PC-3 (cell line): ENCODE measurements around the gene U2AF1L4. TPM values are rescaled to one million over a fixed set of nuclear protein-coding genes. Genes with fewer than 3 reads are reported as not detected.
"Not testable (repeated sequence)": the region's sequence is repeated elsewhere in the genome, so short reads cannot be mapped to it uniquely, and the experiment has no call there.

ENCODE experiments used
- ATAC-seq: fragments of 200-7000 bp; cut with Tn5 transposase; 2 replicates; pipeline ENCODE4 v1.9.1; 2020; ENCODE audit warnings: mild to moderate bottlenecking, moderate library complexity
- BruUV-seq: library from RNA; stranded (reverse); fragments of 400-500 nt; replicated peaks from 2 replicates; lab custom pipeline; 2021; lab: Mats Ljungman, UMichigan
- CTCF ChIA-PET: fragments of 300-600 bp; sonication (Branson Sonifier 250); formaldehyde crosslinking; loops from one replicate; lab custom pipeline; 2022; ENCODE audit warnings: antibody characterized with exemption; lab: Charles Lee
- POLR2A ChIA-PET: fragments of 300-600 bp; sonication (Branson Sonifier 250); formaldehyde crosslinking; loops from one replicate; lab custom pipeline; 2022; ENCODE audit warnings: antibody characterized with exemption; ENCODE audit not compliant: unreplicated experiment; lab: Charles Lee
- DNase-seq: peaks from one replicate; pipeline ENCODE4 v3.0.0-alpha.2; 2015
- H2AFZ ChIP-seq: fragments of 300-600 bp; sonication (generic); 2 replicates; pipeline ENCODE4 v1.6.0; 2016; ENCODE audit warnings: antibody characterized with exemption, low read length
- H3F3A ChIP-seq: fragments of 300-600 bp; sonication (generic); one replicate; pipeline ENCODE4 v1.6.0; 2017; ENCODE audit warnings: antibody characterized with exemption, low read length, control low read depth, mild to moderate bottlenecking; ENCODE audit not compliant: unreplicated experiment
- H3K27ac ChIP-seq: fragments of 300-600 bp; sonication (generic); 2 replicates; pipeline ENCODE4 v1.5.1; 2016; ENCODE audit warnings: mild to moderate bottlenecking, low read length
- H3K27me3 ChIP-seq: fragments of 300-600 bp; sonication (generic); 2 replicates; pipeline ENCODE4 v1.6.1; 2016; ENCODE audit warnings: low read length, mixed read lengths
- H3K36me3 ChIP-seq: fragments of 300-600 bp; sonication (generic); 2 replicates; pipeline ENCODE4 v1.6.1; 2016; ENCODE audit warnings: low read depth, mixed run types, low read length, mixed read lengths
- H3K4me1 ChIP-seq: fragments of 300-600 bp; sonication (generic); 2 replicates; pipeline ENCODE4 v1.5.1; 2016; ENCODE audit warnings: low read length; ENCODE audit not compliant: insufficient read depth
- H3K4me2 ChIP-seq: fragments of 300-600 bp; sonication (generic); 2 replicates; pipeline ENCODE4 v1.6.0; 2016; ENCODE audit warnings: low read length
- H3K4me3 ChIP-seq: fragments of 300-600 bp; sonication (generic); 2 replicates; pipeline ENCODE4 v1.5.1; 2016; ENCODE audit warnings: mild to moderate bottlenecking, low read length, mixed read lengths
- H3K79me2 ChIP-seq: fragments of 300-600 bp; sonication (generic); 2 replicates; pipeline ENCODE4 v1.6.1; 2017; ENCODE audit warnings: low read length, mixed read lengths
- H3K9ac ChIP-seq: fragments of 300-600 bp; sonication (generic); 2 replicates; pipeline ENCODE4 v1.6.0; 2016; ENCODE audit warnings: mild to moderate bottlenecking, low read length
- H3K9me2 ChIP-seq: fragments of 300-600 bp; sonication (generic); replicated peaks from 2 replicates; pipeline ENCODE4 v1.6.1; 2016; ENCODE audit warnings: mixed run types, low read length, mixed read lengths
- H3K9me3 ChIP-seq: fragments of 300-600 bp; sonication (generic); 2 replicates; pipeline ENCODE4 v1.6.1; 2016; ENCODE audit warnings: low read length, mixed read lengths
- H4K20me1 ChIP-seq: fragments of 300-600 bp; sonication (generic); 2 replicates; pipeline ENCODE4 v1.6.1; 2016; ENCODE audit warnings: low read length, mixed read lengths
- EZH2 ChIP-seq: fragments of 300-600 bp; sonication (generic); IDR thresholded peaks from one replicate; pipeline ENCODE4 v1.6.1; 2017; ENCODE audit warnings: antibody characterized with exemption, mild to moderate bottlenecking, low read length; ENCODE audit not compliant: unreplicated experiment
- EZH2phosphoT487 ChIP-seq: fragments of 300-600 bp; sonication (generic); IDR thresholded peaks from 2 replicates; pipeline ENCODE4 v1.6.1; 2018; ENCODE audit warnings: mild to moderate bottlenecking, antibody characterized with exemption, low read length, borderline replicate concordance
- intact Hi-C: fragments of 100-400 bp; cut with micrococcal nuclease; formaldehyde crosslinking; loops from 2 replicates; pipeline ENCODE4 v1.9.0; 2023
- total RNA-seq: library from RNA; depleted of rRNA; stranded (reverse); fragments of >200 nt; gene quantifications from 2 replicates; pipeline ENCODE4 v1.2.3, GENCODE V29; 2014
- TF ChIP-seq, protein P1 (sequence below): fragments of 300-600 bp; sonication (generic); conservative IDR thresholded peaks from 2 replicates; pipeline ENCODE4 v1.5.1; 2017; ENCODE audit warnings: antibody characterized with exemption, low read depth, mild to moderate bottlenecking, low read length

U2AF1L4 gene
- total RNA-seq, 1 experiment from 2014 or later: 7.8 TPM

DNA sequence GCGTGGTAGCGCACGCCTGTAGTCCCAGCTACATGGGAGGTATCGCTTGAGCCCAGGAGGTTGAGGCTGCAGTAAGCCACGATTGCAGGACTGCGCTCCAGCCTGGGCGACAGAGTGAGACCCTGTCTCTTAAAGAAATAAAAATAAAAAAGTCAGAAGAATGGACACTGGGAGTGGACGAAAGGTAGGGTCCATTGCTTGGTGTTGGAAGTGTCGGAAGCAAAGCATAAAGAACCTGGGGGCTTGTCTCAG lies 29.8 kb upstream of the U2AF1L4 start:
- Histone ChIP-seq H3K9me2 (no peaks in the 10 kb centered on the region), H3K9ac (no peak overlapping the region), H3K4me1 (peaks cover 7% of the 10 kb centered on the region), H3K27me3 (no peaks in the 10 kb centered on the region), H2AFZ (peak overlapping the region; percentile 65), H3K27ac (no peak overlapping the region), H3K79me2 (no peaks in the 10 kb centered on the region), H4K20me1 (no peaks in the 10 kb centered on the region), H3K4me2 (peak overlapping the region; percentile 98), H3K36me3 (no peaks in the 10 kb centered on the region), H3F3A (no peaks in the 10 kb centered on the region), H3K9me3 (no peaks in the 10 kb centered on the region), H3K4me3 (peak overlapping the region; percentile 66)
- TF ChIP-seq, protein P1, sequence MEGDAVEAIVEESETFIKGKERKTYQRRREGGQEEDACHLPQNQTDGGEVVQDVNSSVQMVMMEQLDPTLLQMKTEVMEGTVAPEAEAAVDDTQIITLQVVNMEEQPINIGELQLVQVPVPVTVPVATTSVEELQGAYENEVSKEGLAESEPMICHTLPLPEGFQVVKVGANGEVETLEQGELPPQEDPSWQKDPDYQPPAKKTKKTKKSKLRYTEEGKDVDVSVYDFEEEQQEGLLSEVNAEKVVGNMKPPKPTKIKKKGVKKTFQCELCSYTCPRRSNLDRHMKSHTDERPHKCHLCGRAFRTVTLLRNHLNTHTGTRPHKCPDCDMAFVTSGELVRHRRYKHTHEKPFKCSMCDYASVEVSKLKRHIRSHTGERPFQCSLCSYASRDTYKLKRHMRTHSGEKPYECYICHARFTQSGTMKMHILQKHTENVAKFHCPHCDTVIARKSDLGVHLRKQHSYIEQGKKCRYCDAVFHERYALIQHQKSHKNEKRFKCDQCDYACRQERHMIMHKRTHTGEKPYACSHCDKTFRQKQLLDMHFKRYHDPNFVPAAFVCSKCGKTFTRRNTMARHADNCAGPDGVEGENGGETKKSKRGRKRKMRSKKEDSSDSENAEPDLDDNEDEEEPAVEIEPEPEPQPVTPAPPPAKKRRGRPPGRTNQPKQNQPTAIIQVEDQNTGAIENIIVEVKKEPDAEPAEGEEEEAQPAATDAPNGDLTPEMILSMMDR: no peak
- no peak for TF ChIP-seq EZH2
- no peak for TF ChIP-seq EZH2phosphoT487
- POLR2A ChIA-PET: no interaction called here
- DNase-seq: no peak
- ATAC-seq: peak; percentile 9
- intact Hi-C loops: loop anchor here (2.0 kb wide), 1 partner anchor 34 kb away; no protein-coding TSS in a partner anchor
- BruUV-seq: no TSS peak
- CTCF ChIA-PET: no interaction called here

DNA sequence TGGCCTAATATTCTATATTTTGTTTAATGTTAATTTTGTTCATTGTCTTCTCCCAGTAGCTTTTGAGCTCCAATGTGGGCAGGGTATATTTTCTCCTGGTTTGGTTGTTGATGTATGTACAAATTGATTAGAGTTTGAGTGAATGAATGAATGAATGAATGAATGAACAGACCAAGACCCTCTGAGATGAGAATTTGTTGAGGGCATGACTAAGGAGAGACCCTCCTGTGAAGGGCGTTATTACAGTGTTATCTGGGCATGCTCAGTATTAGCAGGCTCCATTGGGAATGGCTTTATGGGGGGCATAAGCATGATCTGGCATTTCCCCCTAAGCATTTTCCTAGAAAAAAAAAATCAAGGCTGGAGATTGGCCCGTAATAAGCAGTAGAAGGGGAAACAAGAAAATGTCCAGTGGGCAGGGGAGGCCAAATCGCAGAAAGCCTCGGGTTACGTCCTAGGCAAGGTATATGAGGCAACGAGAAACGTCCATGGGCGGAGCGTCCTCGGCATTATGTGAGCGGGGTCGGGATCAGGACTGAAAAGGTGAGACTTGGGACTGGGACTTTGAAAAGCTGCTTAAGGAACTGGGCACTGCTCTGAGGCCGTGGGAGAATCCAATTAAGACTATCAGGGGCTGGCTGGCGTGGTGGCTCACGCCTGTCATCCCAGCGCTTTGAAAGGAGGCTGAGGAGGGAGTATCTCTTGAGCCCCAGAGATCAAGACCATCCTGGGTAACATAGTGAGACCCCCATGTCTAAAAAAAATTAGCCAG lies 29.2 kb upstream of the U2AF1L4 start:
- no peaks in the 10 kb centered on the region for H3K9me3 ChIP-seq
- no peaks in the 10 kb centered on the region for H4K20me1 ChIP-seq
- H2AFZ ChIP-seq: peak overlapping the region; percentile 65
- H3K9me2 ChIP-seq: no peaks in the 10 kb centered on the region
- ChIA-PET CTCF (no interaction called here), POLR2A (no interaction called here)
- no TSS peak for BruUV-seq
- no peak for TF ChIP-seq EZH2phosphoT487
- TF ChIP-seq, protein P1: no peak
- no peak for TF ChIP-seq EZH2
- DNase-seq (peak; percentile 1), ATAC-seq (no peak)
- no peaks in the 10 kb centered on the region for H3K27me3 ChIP-seq
- peaks cover 7% of the 10 kb centered on the region for H3K4me1 ChIP-seq
- H3K27ac ChIP-seq: no peak overlapping the region
- no peaks in the 10 kb centered on the region for H3K36me3 ChIP-seq
- peak overlapping the region; percentile 66 for H3K4me3 ChIP-seq
- H3K79me2 ChIP-seq: no peaks in the 10 kb centered on the region
- no peaks in the 10 kb centered on the region for H3F3A ChIP-seq
- peak overlapping the region; percentile 98 for H3K4me2 ChIP-seq
- intact Hi-C loops: loop anchor here (2.0 kb wide), 1 partner anchor 34 kb away; no protein-coding TSS in a partner anchor
- H3K9ac ChIP-seq: no peak overlapping the region

DNA sequence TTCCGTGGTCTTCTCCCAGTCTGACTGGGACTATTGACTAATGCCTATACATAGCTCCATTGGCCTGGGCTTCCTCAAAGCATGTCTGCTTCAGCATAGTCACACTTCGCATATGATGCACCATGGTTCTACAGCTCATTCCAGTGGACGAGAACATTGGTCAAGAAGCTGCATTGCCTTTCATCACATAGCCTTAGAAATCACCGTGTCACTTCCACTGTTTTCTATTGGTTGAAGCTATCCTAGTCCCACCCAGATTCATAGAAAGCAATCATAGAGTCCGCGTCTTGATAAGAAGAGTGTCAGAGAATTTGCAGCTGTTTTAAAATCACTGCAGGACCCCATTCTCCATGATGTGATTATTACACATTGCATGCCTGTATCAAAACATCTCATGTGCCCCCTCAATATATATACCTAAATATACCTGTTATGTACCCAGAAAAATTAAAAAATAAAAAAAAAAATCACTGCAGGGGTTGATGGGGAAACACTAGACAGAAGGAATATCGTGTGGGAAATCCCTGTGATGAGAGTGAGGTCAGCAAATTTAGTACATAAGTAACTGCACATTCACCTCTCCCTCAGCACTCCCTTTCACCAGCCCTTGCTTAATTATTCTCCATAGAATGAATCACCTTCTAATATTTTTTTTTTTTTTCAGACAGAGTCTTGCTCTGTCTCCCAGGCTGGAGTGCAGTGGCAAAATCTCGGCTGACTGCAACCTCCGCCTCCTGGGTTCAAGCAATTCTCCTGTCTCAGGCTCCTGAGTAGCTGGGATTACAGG lies 28.0 kb upstream of the U2AF1L4 start:
- H3K4me2 ChIP-seq: no peak overlapping the region
- H3K9ac ChIP-seq: no peak overlapping the region
- no peak overlapping the region for H3K27ac ChIP-seq
- no peak for ATAC-seq
- ChIA-PET POLR2A (no interaction called here), CTCF (no interaction called here)
- no peak for DNase-seq
- H3K36me3 ChIP-seq: no peaks in the 10 kb centered on the region
- no peaks in the 10 kb centered on the region for H3K27me3 ChIP-seq
- no peaks in the 10 kb centered on the region for H3K79me2 ChIP-seq
- TF ChIP-seq EZH2 (no peak), EZH2phosphoT487 (no peak)
- TF ChIP-seq, protein P1: no peak
- H2AFZ ChIP-seq: no peak overlapping the region
- no peaks in the 10 kb centered on the region for H4K20me1 ChIP-seq
- intact Hi-C loops: no loop called here
- H3K9me2 ChIP-seq: no peaks in the 10 kb centered on the region
- no peak overlapping the region for H3K4me3 ChIP-seq
- peaks cover 7% of the 10 kb centered on the region for H3K4me1 ChIP-seq
- no peaks in the 10 kb centered on the region for H3K9me3 ChIP-seq
- H3F3A ChIP-seq: no peaks in the 10 kb centered on the region
- no TSS peak for BruUV-seq

DNA sequence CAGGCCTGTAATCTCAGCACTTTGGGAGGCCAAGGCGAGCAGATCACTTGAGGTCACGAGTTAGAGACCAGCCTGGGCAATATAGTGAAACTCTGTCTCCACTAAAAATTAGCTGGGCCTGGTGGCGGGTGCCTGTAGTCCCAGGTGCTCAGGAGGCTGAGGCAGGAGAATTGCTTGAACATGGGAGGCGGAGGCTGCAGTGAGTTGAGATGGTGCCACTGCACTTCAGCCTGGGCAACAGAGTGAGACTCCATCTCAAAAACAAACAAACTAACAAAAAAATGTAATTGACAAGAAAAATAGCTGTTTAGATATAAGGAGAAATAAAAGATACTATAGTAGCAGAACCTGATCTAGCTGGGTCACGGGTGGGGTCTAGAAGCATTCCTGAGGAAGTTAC lies 27.1 kb upstream of the U2AF1L4 start:
- H3K4me2 ChIP-seq, H3F3A ChIP-seq, H3K4me1 ChIP-seq, H3K27ac ChIP-seq, H2AFZ ChIP-seq, H4K20me1 ChIP-seq, BruUV-seq, H3K9me2 ChIP-seq, DNase-seq, H3K9ac ChIP-seq, ATAC-seq, H3K36me3 ChIP-seq, CTCF ChIA-PET, H3K9me3 ChIP-seq, H3K4me3 ChIP-seq, H3K27me3 ChIP-seq, H3K79me2 ChIP-seq, POLR2A ChIA-PET, intact Hi-C loops: not testable (repeated sequence)
